NCI-H2196 (cell line): Measurements from ENCODE around the gene MSL1.
A peak's percentile ranks its signal among the peaks of the same experiment; 100 is the strongest.

ENCODE experiments used
- DNase-seq: peaks from one replicate; lab custom pipeline; 2025; ENCODE audit not compliant: unreplicated experiment; lab: John Stamatoyannopoulos, UW

Gene MSL1

GRCh38 chr17:40121181-40122135 lies at the start of gene MSL1:
MSL1 (plus strand) TSS chr17:40121971; CDS start chr17:40122613, 642 bp downstream.
- peak; percentile 37 for DNase-seq

- peak; percentile 83 for DNase-seq
Measured at GRCh38 chr17:40072040-40072734, 49.6 kb upstream of the MSL1 start.

- DNase-seq, result no peak
Measured at GRCh38 chr17:40072735-40073346, 48.9 kb upstream of the MSL1 start.

GRCh38 chr17:40073454-40074174 lies 48.2 kb upstream of the MSL1 start:
- no peak for DNase-seq

GRCh38 chr17:40074175-40074512 lies 47.6 kb upstream of the MSL1 start:
- no peak for DNase-seq

GRCh38 chr17:40074871-40075200 lies 46.9 kb upstream of the MSL1 start:
- DNase-seq, result peak; percentile 63

- peak; percentile 68 for DNase-seq
Measured at GRCh38 chr17:40075201-40075941, 46.4 kb upstream of the MSL1 start.

GRCh38 chr17:40075942-40076498 lies 45.8 kb upstream of the MSL1 start:
- DNase-seq, result no peak

GRCh38 chr17:40076591-40076990 lies 45.2 kb upstream of the MSL1 start:
- DNase-seq, result no peak

GRCh38 chr17:40079545-40079944 lies 42.2 kb upstream of the MSL1 start:
- DNase-seq, result no peak

- no peak for DNase-seq
Measured at GRCh38 chr17:40084477-40084876, 37.3 kb upstream of the MSL1 start.

- DNase-seq, result peak; percentile 33
Measured at GRCh38 chr17:40086150-40087044, 35.4 kb upstream of the MSL1 start.

- no peak for DNase-seq
Measured at GRCh38 chr17:40087049-40087794, 34.5 kb upstream of the MSL1 start.

- DNase-seq, result no peak
Measured at GRCh38 chr17:40087903-40088718, 33.7 kb upstream of the MSL1 start.

- DNase-seq, result no peak
Measured at GRCh38 chr17:40089077-40089895, 32.5 kb upstream of the MSL1 start.

- DNase-seq, result no peak
Measured at GRCh38 chr17:40090237-40091119, 31.3 kb upstream of the MSL1 start.
